ENCODE results near the gene PCED1A.

Gene PCED1A

GRCh38 chr20:2817341-2817726 lies 23.1 kb downstream of the PCED1A start:
- Histone ChIP-seq H3K4me1 (ENCODE audit: control insufficient read depth, low read length) (no peaks in the 10 kb centered on the region), H3K27me3 (ENCODE audit: control insufficient read depth, low read length) (no peaks in the 10 kb centered on the region), H3K27ac (ENCODE audit: low read depth, low read length) (no peak overlapping the region), H3K36me3 (ENCODE audit: control insufficient read depth, low read length) (no peaks in the 10 kb centered on the region), H4K20me1 (ENCODE audit: control insufficient read depth, insufficient read depth, low read depth, low read length) (no peaks in the 10 kb centered on the region), H3K79me2 (ENCODE audit: control insufficient read depth, low read length) (no peaks in the 10 kb centered on the region), H3K4me2 (ENCODE audit: low read length) (no peak overlapping the region), H3K9me3 (ENCODE audit: control insufficient read depth, insufficient read depth, low read length) (no peaks in the 10 kb centered on the region), H3F3A (ENCODE audit: control insufficient read depth, insufficient read depth) (no peaks in the 10 kb centered on the region), H3K9me2 (replicated peaks; ENCODE audit: control insufficient read depth, low read length) (no peaks in the 10 kb centered on the region), H3K4me3 (ENCODE audit: low read length) (no peak overlapping the region)
- TF ChIP-seq EZH2phosphoT487 (IDR thresholded peaks at IDR 0.05; ENCODE audit: borderline replicate concordance, low read length) = no peak
- no peak for TF ChIP-seq CTCF (IDR thresholded peaks at IDR 0.05; ENCODE audit: low read depth, low read length, poor library complexity, severe bottlenecking)

GRCh38 chr20:2816583-2817340 lies 23.7 kb downstream of the PCED1A start:
- TF ChIP-seq CTCF (IDR thresholded peaks at IDR 0.05; ENCODE audit: low read depth, low read length, poor library complexity, severe bottlenecking) = no peak
- TF ChIP-seq EZH2phosphoT487 (IDR thresholded peaks at IDR 0.05; ENCODE audit: borderline replicate concordance, low read length) = no peak
- H3K9me2 ChIP-seq (replicated peaks; ENCODE audit: control insufficient read depth, low read length) = no peaks in the 10 kb centered on the region
- H3K4me2 ChIP-seq (ENCODE audit: low read length) = no peak overlapping the region
- no peak overlapping the region for H3K27ac ChIP-seq (ENCODE audit: low read depth, low read length)
- H4K20me1 ChIP-seq (ENCODE audit: control insufficient read depth, insufficient read depth, low read depth, low read length) = no peaks in the 10 kb centered on the region
- H3K79me2 ChIP-seq (ENCODE audit: control insufficient read depth, low read length) = no peaks in the 10 kb centered on the region
- H3F3A ChIP-seq (ENCODE audit: control insufficient read depth, insufficient read depth) = no peaks in the 10 kb centered on the region
- no peaks in the 10 kb centered on the region for H3K36me3 ChIP-seq (ENCODE audit: control insufficient read depth, low read length)
- H3K27me3 ChIP-seq (ENCODE audit: control insufficient read depth, low read length) = no peaks in the 10 kb centered on the region
- H3K4me1 ChIP-seq (ENCODE audit: control insufficient read depth, low read length) = no peaks in the 10 kb centered on the region
- H3K4me3 ChIP-seq (ENCODE audit: low read length) = no peak overlapping the region
- no peaks in the 10 kb centered on the region for H3K9me3 ChIP-seq (ENCODE audit: control insufficient read depth, insufficient read depth, low read length)

GRCh38 chr20:2816030-2816582 lies 24.3 kb downstream of the PCED1A start, which contains the start of gene TMEM239:
Gene TMEM239, plus strand, starts transcription at chr20:2816364. Its CDS starts 191 bp downstream, at chr20:2816555.
- Histone ChIP-seq H3K4me1 (ENCODE audit: control insufficient read depth, low read length) (no peaks in the 10 kb centered on the region), H3K4me2 (ENCODE audit: low read length) (no peak within 1 kb of the TSS), H3K9me2 (replicated peaks; ENCODE audit: control insufficient read depth, low read length) (no peaks in the 10 kb centered on the region), H3K36me3 (ENCODE audit: control insufficient read depth, low read length) (no peaks in the 10 kb centered on the region), H3K4me3 (ENCODE audit: low read length) (no peak within 1 kb of the TSS), H3K79me2 (ENCODE audit: control insufficient read depth, low read length) (no peaks in the 10 kb centered on the region), H3K9me3 (ENCODE audit: control insufficient read depth, insufficient read depth, low read length) (no peaks in the 10 kb centered on the region), H3K27me3 (ENCODE audit: control insufficient read depth, low read length) (no peaks in the 10 kb centered on the region), H3F3A (ENCODE audit: control insufficient read depth, insufficient read depth) (no peaks in the 10 kb centered on the region), H3K27ac (ENCODE audit: low read depth, low read length) (no peak within 1 kb of the TSS), H4K20me1 (ENCODE audit: control insufficient read depth, insufficient read depth, low read depth, low read length) (no peaks in the 10 kb centered on the region)
- TF ChIP-seq EZH2phosphoT487 (IDR thresholded peaks at IDR 0.05; ENCODE audit: borderline replicate concordance, low read length) (no peak), CTCF (IDR thresholded peaks at IDR 0.05; ENCODE audit: low read depth, low read length, poor library complexity, severe bottlenecking) (no peak)

All from DOHH2 (cell line).